DMS 273 (cell line): ENCODE results near the gene CYP4Z1.
"Not testable (repeated sequence)": the region's sequence is repeated elsewhere in the genome, so short reads cannot be mapped to it uniquely, and the experiment has no call there.

ENCODE experiments used
- DNase-seq: peaks from one replicate; lab custom pipeline; 2025; ENCODE audit not compliant: unreplicated experiment; lab: John Stamatoyannopoulos, UW

Gene CYP4Z1

GRCh38 chr1:47067097-47067594, at the start of gene CYP4Z1:
TSS of gene CYP4Z1 (plus strand) at chr1:47067231. CDS start at chr1:47067491, 260 bp downstream.
- no peak for DNase-seq

- DNase-seq, result no peak
Measured at GRCh38 chr1:47021070-47021469, 46.0 kb upstream of the CYP4Z1 start.

GRCh38 chr1:47023268-47024140, 43.5 kb upstream of the CYP4Z1 start, which contains the start of gene CYP4X1:
TSS of gene CYP4X1 (plus strand) at chr1:47023669. CDS start at chr1:47023818, 149 bp downstream.
- DNase-seq, result peak; percentile 66

GRCh38 chr1:47024141-47024801, 42.8 kb upstream of the CYP4Z1 start:
- DNase-seq, result no peak

- no peak for DNase-seq
Measured at GRCh38 chr1:47030170-47030805, 36.7 kb upstream of the CYP4Z1 start.

GRCh38 chr1:47031059-47031458, 36.0 kb upstream of the CYP4Z1 start:
- no peak for DNase-seq

GRCh38 chr1:47031585-47031984, 35.4 kb upstream of the CYP4Z1 start:
- DNase-seq, result no peak

GRCh38 chr1:47036764-47037163, 30.3 kb upstream of the CYP4Z1 start:
- DNase-seq, result no peak

- DNase-seq, result no peak
Measured at GRCh38 chr1:47059376-47059775, 7.7 kb upstream of the CYP4Z1 start.

- DNase-seq, result not testable (repeated sequence)
Measured at GRCh38 chr1:47069080-47069479, 2.0 kb downstream of the CYP4Z1 start.

GRCh38 chr1:47069509-47069908, 2.5 kb downstream of the CYP4Z1 start:
- not testable (repeated sequence) for DNase-seq

- DNase-seq, result peak; percentile 52
Measured at GRCh38 chr1:47089356-47089755, 22.3 kb downstream of the CYP4Z1 start.

GRCh38 chr1:47091476-47091875, 24.4 kb downstream of the CYP4Z1 start:
- not testable (repeated sequence) for DNase-seq

- no peak for DNase-seq
Measured at GRCh38 chr1:47104816-47105215, 37.8 kb downstream of the CYP4Z1 start.

GRCh38 chr1:47106792-47107191, 39.8 kb downstream of the CYP4Z1 start:
- DNase-seq, result no peak

GRCh38 chr1:47107851-47108574, 41.0 kb downstream of the CYP4Z1 start:
- not testable (repeated sequence) for DNase-seq

- DNase-seq, result not testable (repeated sequence)
Measured at GRCh38 chr1:47109482-47109881, 42.5 kb downstream of the CYP4Z1 start.

GRCh38 chr1:47113178-47113577, 46.1 kb downstream of the CYP4Z1 start:
- DNase-seq, result no peak

GRCh38 chr1:47121039-47121438, 54.0 kb downstream of the CYP4Z1 start:
- DNase-seq, result not testable (repeated sequence)

GRCh38 chr1:47124834-47125233, 57.8 kb downstream of the CYP4Z1 start:
- DNase-seq, result not testable (repeated sequence)

- not testable (repeated sequence) for DNase-seq
Measured at GRCh38 chr1:47126997-47127396, 60.0 kb downstream of the CYP4Z1 start.
